GM10266 (cell line): ENCODE data around the gene ADCY9.

Experiments
- DNase-seq: peaks from one replicate; pipeline ENCODE4 v3.0.0; 2012; ENCODE audit errors: extremely low spot score
- CTCF ChIP-seq: IDR thresholded peaks from 2 replicates; pipeline ENCODE4 v1.5.1; 2012; ENCODE audit warnings: mild to moderate bottlenecking, low read depth; ENCODE audit not compliant: control insufficient read depth, insufficient read depth; ENCODE audit errors: missing control alignments

ADCY9 gene

GRCh38 chr16:4002121-4002520 is 114.1 kb downstream of the ADCY9 start:
- no peak for TF ChIP-seq CTCF
- no peak for DNase-seq

GRCh38 chr16:3999479-4000325 is 116.5 kb downstream of the ADCY9 start:
- no peak for TF ChIP-seq CTCF
- no peak for DNase-seq

GRCh38 chr16:3998793-3999478 is 117.3 kb downstream of the ADCY9 start:
- TF ChIP-seq CTCF = no peak
- no peak for DNase-seq

GRCh38 chr16:3997231-3997841 is 118.9 kb downstream of the ADCY9 start:
- TF ChIP-seq CTCF = no peak
- no peak for DNase-seq

GRCh38 chr16:3995001-3995400 is 121.2 kb downstream of the ADCY9 start:
- TF ChIP-seq CTCF = no peak
- no peak for DNase-seq

- no peak for DNase-seq
- TF ChIP-seq CTCF = no peak
Observed at GRCh38 chr16:3993052-3993785, 123.0 kb downstream of the ADCY9 start.
